K562 (cell line): ENCODE measurements around the gene SLC39A11. TPM values are rescaled to one million over a fixed set of nuclear protein-coding genes. Genes with fewer than 3 reads are reported as not detected.

ENCODE experiments used
- ATAC-seq: fragments of 200-7000 bp; cut with Tn5 transposase; 3 replicates; pipeline ENCODE4 v1.9.1; 2020; ENCODE audit warnings: moderate library complexity
- BruUV-seq: library from RNA; stranded (reverse); fragments of 400-500 nt; replicated peaks from 2 replicates; lab custom pipeline; 2021; lab: Mats Ljungman, UMichigan
- CTCF ChIA-PET: fragments of 300-600 bp; formaldehyde crosslinking; extraction: SDS; loops from one replicate; lab custom pipeline; 2021; ENCODE audit warnings: low intra/inter-chr PET ratio; lab: Yijun Ruan, JAX
- POLR2A ChIA-PET: fragments of 300-600, 350-650 bp; sonication (Branson Sonifier 250); formaldehyde crosslinking; extraction: SDS; loops from one replicate; lab custom pipeline; 2021; ENCODE audit warnings: antibody characterized with exemption, inconsistent platforms; lab: Yijun Ruan, JAX
- DNase-seq, 4 experiments: peaks; one replicate each; pipeline versions ENCODE4 v3.0.0 to v3.0.0-alpha.2; 2011 to 2018; ENCODE audit warnings: low spot score in 3 of 4, mixed read lengths in 3 of 4; ENCODE audit errors: extremely low read depth in 1 of 4
- FAIRE-seq: peaks from 2 replicates; lab custom pipeline; 2011; peaks lifted over from hg19 to GRCh38; lab: Jason Lieb, UNC
- H2AFZ ChIP-seq: 2 replicates; pipeline ENCODE4 v1.6.0; 2011; ENCODE audit warnings: low read depth, low read length, control low read depth, inconsistent platforms
- H3K27ac ChIP-seq: fragments of 200-600 bp; 3 replicates; pipeline ENCODE4 v1.8.0; 2011; ENCODE audit warnings: low read depth, mild to moderate bottlenecking, control low read depth, inconsistent platforms, low read length, moderate library complexity, mixed read lengths; ENCODE audit errors: extremely low read depth
- H3K27me3 ChIP-seq, 2 experiments: fragments of 300-600 bp in 1 of 2; 2 replicates in 1 of 2; 3 replicates in 1 of 2; pipeline versions ENCODE4 v1.6.0 to v1.8.0; 2011; ENCODE audit warnings: inconsistent platforms in 2 of 2, low read length in 2 of 2, mild to moderate bottlenecking in 1 of 2, mixed read lengths in 1 of 2, moderate library complexity in 1 of 2; ENCODE audit not compliant: control insufficient read depth in 2 of 2, insufficient read depth in 2 of 2
- H3K36me3 ChIP-seq: fragments of 300-600 bp; 3 replicates; pipeline ENCODE4 v1.8.0; 2011; ENCODE audit warnings: mild to moderate bottlenecking, low read length, inconsistent platforms; ENCODE audit not compliant: control insufficient read depth, insufficient read depth
- H3K4me1 ChIP-seq, 2 experiments: fragments of 200-600 bp in 1 of 2; replicated peaks in 1 of 2; 2 replicates in 1 of 2; 3 replicates in 1 of 2; pipeline versions ENCODE4 v1.5.1 to v1.8.0; 2011; ENCODE audit warnings: inconsistent platforms in 2 of 2, low read length in 2 of 2, mild to moderate bottlenecking in 1 of 2, mixed read lengths in 1 of 2, moderate library complexity in 1 of 2; ENCODE audit not compliant: control insufficient read depth in 2 of 2, insufficient read depth in 2 of 2
- H3K4me2 ChIP-seq: 2 replicates; pipeline ENCODE4 v1.6.1; 2011; ENCODE audit warnings: low read length, control low read depth, inconsistent platforms, mixed read lengths; ENCODE audit not compliant: insufficient read depth
- H3K4me3 ChIP-seq: fragments of 200-600 bp; sonication (generic), shearing (Covaris generic); 2 replicates; pipeline ENCODE4 v1.5.1; 2016; ENCODE audit warnings: control low read depth, inconsistent platforms
- H3K79me2 ChIP-seq: fragments of 200-600 bp; 3 replicates; pipeline ENCODE4 v1.8.0; 2011; ENCODE audit warnings: low read length, inconsistent platforms; ENCODE audit not compliant: control insufficient read depth, insufficient read depth
- H3K9ac ChIP-seq, 2 experiments: 2 replicates each; pipeline versions ENCODE4 v1.6.0 to v1.6.1; 2011; ENCODE audit warnings: low read depth in 2 of 2, low read length in 2 of 2, control low read depth in 1 of 2, inconsistent platforms in 1 of 2, mild to moderate bottlenecking in 1 of 2, mixed read lengths in 1 of 2; ENCODE audit not compliant: insufficient read depth in 1 of 2
- H3K9me1 ChIP-seq: one replicate; pipeline ENCODE4 v1.6.0; 2011; ENCODE audit warnings: inconsistent platforms, mild to moderate bottlenecking, low read length, moderate library complexity; ENCODE audit not compliant: control insufficient read depth, insufficient read depth
- H3K9me3 ChIP-seq: replicated peaks from 2 replicates; pipeline ENCODE4 v1.5.1; 2011; ENCODE audit warnings: low read depth, low read length, inconsistent platforms; ENCODE audit not compliant: control insufficient read depth, insufficient read depth
- H4K20me1 ChIP-seq: replicated peaks from 2 replicates; pipeline ENCODE4 v1.6.1; 2011; ENCODE audit warnings: low read length, inconsistent platforms, mixed read lengths; ENCODE audit not compliant: control insufficient read depth, insufficient read depth
- CSDE1 ChIP-seq, 2 experiments: fragments of 450-650 bp; IDR thresholded peaks; 2 replicates each; pipeline ENCODE4 v1.6.1; 2016; ENCODE audit warnings: mild to moderate bottlenecking in 1 of 2
- POLR2AphosphoS2 ChIP-seq: IDR thresholded peaks from 2 replicates; pipeline ENCODE4 v1.6.1; 2012; ENCODE audit warnings: low read length, improper control_type of control experiment
- POLR2B ChIP-seq: fragments of 450-650 bp; IDR thresholded peaks from 2 replicates; pipeline ENCODE4 v1.6.1; 2018; ENCODE audit warnings: low read depth; ENCODE audit not compliant: partially characterized antibody
- STAG1 ChIP-seq: sonication (generic); formaldehyde crosslinking; IDR thresholded peaks from 2 replicates; pipeline ENCODE4 v1.5.0; 2020; ENCODE audit warnings: missing genetic modification reagents, borderline replicate concordance
- STAT5A ChIP-seq: IDR thresholded peaks from 2 replicates; pipeline ENCODE4 v1.6.1; 2012; ENCODE audit warnings: low read length, inconsistent platforms, borderline replicate concordance
- STAT5B ChIP-seq: fragments of 250-450 bp; sonication (Bioruptor Pico); IDR thresholded peaks from 2 replicates; pipeline ENCODE4 v1.8.0; 2021; ENCODE audit warnings: mild to moderate bottlenecking, inconsistent platforms
- TAF1 ChIP-seq: IDR thresholded peaks from 2 replicates; pipeline ENCODE4 v1.6.1; 2011; ENCODE audit warnings: mild to moderate bottlenecking, low read length, moderate library complexity; ENCODE audit not compliant: insufficient read depth, control insufficient read depth, severe bottlenecking; ENCODE audit errors: extremely low read depth
- TARDBP ChIP-seq: fragments of 450-650 bp; IDR thresholded peaks from 2 replicates; pipeline ENCODE4 v1.6.1; 2016
- ZNF282 ChIP-seq: sonication (generic); formaldehyde crosslinking; IDR thresholded peaks from 2 replicates; pipeline ENCODE4 v1.8.1; 2023; ENCODE audit warnings: missing genetic modification reagents
- WGBS: fragments of 100-300 bp; shearing (Covaris generic); methylation state at CpG from one replicate; pipeline ENCODE4 v1.1.6; 2016; ENCODE audit warnings: low coverage, mixed read lengths; ENCODE audit not compliant: insufficient coverage; ENCODE audit errors: missing lambda C conversion rate; 5-methylcytosine and 5-hydroxymethylcytosine counted together
- in situ Hi-C: fragments of 300-500 bp; cut with MboI; formaldehyde crosslinking; loops from 4 replicates; pipeline ENCODE4 v1.15.0; 2018; ENCODE audit warnings: inconsistent platforms, mixed read lengths
- intact Hi-C: fragments of 100-400 bp; cut with micrococcal nuclease; formaldehyde crosslinking; loops from 2 replicates; pipeline ENCODE4 v1.14.2; 2022
- polyA plus RNA-seq, 8 experiments: library from polyadenylated mRNA; depleted of rRNA in 4 of 8; stranded (reverse) in 5 of 8; unstranded in 3 of 8; fragments of >200 nt; fragmentation: Nextera tagmentation in 2 of 8; fragmentation: Illumina TruSeq in 1 of 8; extraction: Ambion mirVana in 2 of 8; extraction: Trizol in 1 of 8; gene quantifications; 2 replicates each; pipeline versions ENCODE4 v1.2.1 to v1.2.3, GENCODE V29; 2011 to 2014; ENCODE audit warnings: inconsistent platforms in 1 of 8, missing spikeins in 1 of 8
- total RNA-seq, 7 experiments: library from RNA; depleted of rRNA in 6 of 7; stranded (reverse); fragments of >200 nt in 6 of 7; fragmentation: Illumina TruSeq in 2 of 7; extraction: Trizol in 2 of 7; gene quantifications; 2 replicates each; pipeline versions ENCODE4 v1.2.1 to v1.2.3, GENCODE V29; 2011 to 2021; ENCODE audit warnings: low replicate concordance in 1 of 7
- TF ChIP-seq, protein P1 (sequence below): sonication (generic); IDR thresholded peaks from 2 replicates; pipeline ENCODE4 v1.6.1; 2016
- TF ChIP-seq, protein P2 (sequence below): sonication (generic); formaldehyde crosslinking; IDR thresholded peaks from 2 replicates; pipeline ENCODE4 v1.8.0; 2022; ENCODE audit warnings: mild to moderate bottlenecking, missing genetic modification reagents

The SLC39A11 gene
- total and polyA plus RNA-seq, 9 of the 15 experiments (the other 6 are each of a cell fraction or from before 2014, with no cell fraction given): 10.5 to 26.4 (median 13.4) TPM

DNA sequence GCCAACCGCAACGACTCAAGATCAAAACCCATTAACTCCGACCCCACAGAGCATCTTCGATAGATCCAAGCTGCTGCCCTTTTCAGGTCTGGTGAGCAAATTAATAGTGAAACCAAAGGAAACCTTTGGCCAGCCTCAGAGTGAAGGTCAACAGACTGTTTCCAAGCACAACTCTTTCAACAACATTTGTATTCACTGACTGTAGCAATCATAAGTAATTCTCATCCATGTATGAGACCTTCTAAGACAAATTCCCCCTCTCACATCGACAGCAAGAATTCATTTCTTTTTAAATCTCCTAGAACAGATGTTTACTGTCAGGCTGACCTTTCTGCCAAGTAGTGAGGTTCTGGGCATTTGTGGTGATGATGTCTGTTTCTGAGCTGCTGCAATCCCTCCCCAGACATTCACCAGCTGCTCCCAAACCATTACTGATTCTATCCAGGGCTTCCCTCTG lies 64.2 kb downstream of the SLC39A11 start:
- intact Hi-C loops: no loop called here
- no peak for TF ChIP-seq TARDBP
- TF ChIP-seq, protein P1, sequence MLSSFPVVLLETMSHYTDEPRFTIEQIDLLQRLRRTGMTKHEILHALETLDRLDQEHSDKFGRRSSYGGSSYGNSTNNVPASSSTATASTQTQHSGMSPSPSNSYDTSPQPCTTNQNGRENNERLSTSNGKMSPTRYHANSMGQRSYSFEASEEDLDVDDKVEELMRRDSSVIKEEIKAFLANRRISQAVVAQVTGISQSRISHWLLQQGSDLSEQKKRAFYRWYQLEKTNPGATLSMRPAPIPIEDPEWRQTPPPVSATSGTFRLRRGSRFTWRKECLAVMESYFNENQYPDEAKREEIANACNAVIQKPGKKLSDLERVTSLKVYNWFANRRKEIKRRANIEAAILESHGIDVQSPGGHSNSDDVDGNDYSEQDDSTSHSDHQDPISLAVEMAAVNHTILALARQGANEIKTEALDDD: no peak
- no peak for TF ChIP-seq STAT5B (CRISPR knock-in tag)
- no peak for TF ChIP-seq POLR2AphosphoS2
- no peak for TF ChIP-seq ZNF282 (CRISPR knock-in tag)
- TF ChIP-seq CSDE1 (IDR thresholded peaks at IDR 0.05): no peak
- no peak for TF ChIP-seq TAF1
- no peak for TF ChIP-seq POLR2B
- TF ChIP-seq STAG1 (CRISPR knock-in tag): no peak
- no peak for TF ChIP-seq STAT5A
- TF ChIP-seq, protein P2, sequence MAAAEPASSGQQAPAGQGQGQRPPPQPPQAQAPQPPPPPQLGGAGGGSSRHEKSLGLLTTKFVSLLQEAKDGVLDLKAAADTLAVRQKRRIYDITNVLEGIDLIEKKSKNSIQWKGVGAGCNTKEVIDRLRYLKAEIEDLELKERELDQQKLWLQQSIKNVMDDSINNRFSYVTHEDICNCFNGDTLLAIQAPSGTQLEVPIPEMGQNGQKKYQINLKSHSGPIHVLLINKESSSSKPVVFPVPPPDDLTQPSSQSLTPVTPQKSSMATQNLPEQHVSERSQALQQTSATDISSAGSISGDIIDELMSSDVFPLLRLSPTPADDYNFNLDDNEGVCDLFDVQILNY (CRISPR knock-in tag): no peak
- TF ChIP-seq, all 486 proteins: peak for 0
- H3K27me3 ChIP-seq: no peaks in the 10 kb centered on the region
- ChIA-PET POLR2A (interaction anchor here (0.8 kb wide), 1 partner anchor 170 kb away, joined by 3 read pairs; no protein-coding TSS in a partner anchor), CTCF (no interaction called here)
- in situ Hi-C loops: no loop called here
- H3K9me3 ChIP-seq: no peaks in the 10 kb centered on the region
- no peak overlapping the region for H3K9ac ChIP-seq
- ATAC-seq: no peak
- peaks cover 14% of the 10 kb centered on the region; the same call in 1 of the 3 replicates for H3K36me3 ChIP-seq
- no peaks in the 10 kb centered on the region for H4K20me1 ChIP-seq
- H3K4me3 ChIP-seq: no peak overlapping the region
- no peaks in the 10 kb centered on the region for H3K9me1 ChIP-seq
- no peak overlapping the region for H2AFZ ChIP-seq
- no peak for DNase-seq
- no peak overlapping the region for H3K27ac ChIP-seq
- H3K4me1 ChIP-seq: peaks cover 7 to 15% of the 10 kb centered on the region in 2 experiments; a peak in 3 of 5 replicates
- 92% methylated on average over 5 of the region's 5 CpGs for WGBS
- H3K4me2 ChIP-seq: no peak overlapping the region
- BruUV-seq: no TSS peak
- H3K79me2 ChIP-seq: no peaks in the 10 kb centered on the region
- no peak for FAIRE-seq
